HepG2 (cell line): Measurements from ENCODE around the gene SECTM1. TPM values are rescaled to one million over a fixed set of nuclear protein-coding genes. Genes with fewer than 3 reads are reported as not detected.

Source experiments
- ARID2 ChIP-seq: sonication (generic); formaldehyde crosslinking; IDR thresholded peaks from 2 replicates; pipeline ENCODE4 v1.8.1; 2022; ENCODE audit warnings: mild to moderate bottlenecking, missing genetic modification reagents, borderline replicate concordance
- BORCS8-MEF2B ChIP-seq: sonication (generic); formaldehyde crosslinking; IDR thresholded peaks from 2 replicates; pipeline ENCODE4 v1.8.0; 2022; ENCODE audit warnings: mild to moderate bottlenecking, missing genetic modification reagents
- CHCHD3 ChIP-seq: sonication (generic); formaldehyde crosslinking; IDR thresholded peaks from 2 replicates; pipeline ENCODE4 v1.8.0; 2022; ENCODE audit warnings: mild to moderate bottlenecking, missing genetic modification reagents, moderate library complexity
- FOXC1 ChIP-seq: sonication (generic); formaldehyde crosslinking; IDR thresholded peaks from 2 replicates; pipeline ENCODE4 v1.8.0; 2022; ENCODE audit warnings: mild to moderate bottlenecking, missing genetic modification reagents, borderline replicate concordance
- MEIS1 ChIP-seq: sonication (generic); formaldehyde crosslinking; IDR thresholded peaks from 2 replicates; pipeline ENCODE4 v1.9.0; 2021; ENCODE audit warnings: mild to moderate bottlenecking, missing genetic modification reagents, moderate library complexity, borderline replicate concordance
- MTF2 ChIP-seq: sonication (generic); formaldehyde crosslinking; IDR thresholded peaks from 2 replicates; pipeline ENCODE4 v1.5.0; 2020; ENCODE audit warnings: missing genetic modification reagents, borderline replicate concordance
- NR2F6 ChIP-seq, 2 experiments: IDR thresholded peaks; 2 replicates each; pipeline ENCODE4 v1.6.1; 2016; ENCODE audit warnings: antibody characterized with exemption in 1 of 2, mild to moderate bottlenecking in 1 of 2
- SAFB2 ChIP-seq: sonication (generic); formaldehyde crosslinking; IDR thresholded peaks from 2 replicates; pipeline ENCODE4 v1.5.1; 2020; ENCODE audit warnings: missing genetic modification reagents, low read depth, mild to moderate bottlenecking, borderline replicate concordance
- ZNF614 ChIP-seq: IDR thresholded peaks from 2 replicates; pipeline ENCODE4 v1.6.1; 2018; ENCODE audit warnings: missing biosample characterization, missing genetic modification reagents, inconsistent platforms, borderline replicate concordance
- polyA plus RNA-seq, 8 experiments: library from polyadenylated mRNA; depleted of rRNA in 3 of 8; stranded (reverse) in 7 of 8; unstranded in 1 of 8; fragments of >200 nt; fragmentation: Illumina TruSeq in 4 of 8; extraction: Trizol in 4 of 8; gene quantifications; 2 replicates each; pipeline versions ENCODE4 v1.2.1 to v1.2.3, GENCODE V29; 2011 to 2016; ENCODE audit warnings: low read depth in 4 of 8, missing spikeins in 1 of 8, mixed read lengths in 1 of 8; ENCODE audit not compliant: insufficient read depth in 1 of 8
- total RNA-seq, 5 experiments: library from RNA; depleted of rRNA; stranded (reverse); fragments of >200 nt; fragmentation: Illumina TruSeq; extraction: Trizol; gene quantifications; 2 replicates each; pipeline ENCODE4 v1.2.3, GENCODE V29; 2016; ENCODE audit warnings: low read depth in 1 of 5
- TF ChIP-seq, protein P1 (sequence below), 2 experiments: IDR thresholded peaks; 2 replicates each; pipeline ENCODE4 v1.6.1; 2011 to 2012; ENCODE audit warnings: low read length in 2 of 2, borderline replicate concordance in 1 of 2, low read depth in 1 of 2, mild to moderate bottlenecking in 1 of 2, moderate library complexity in 1 of 2
- TF ChIP-seq, protein P2 (sequence below): sonication (generic); formaldehyde crosslinking; IDR thresholded peaks from 2 replicates; pipeline ENCODE4 v1.5.1; 2020; ENCODE audit warnings: mild to moderate bottlenecking, missing genetic modification reagents, moderate library complexity
- TF ChIP-seq, protein P3 (sequence below): sonication (generic); formaldehyde crosslinking; IDR thresholded peaks from 2 replicates; pipeline ENCODE4 v1.4.0; 2020; ENCODE audit warnings: missing genetic modification reagents, mild to moderate bottlenecking, borderline replicate concordance
- TF ChIP-seq, protein P4 (sequence below): sonication (generic); formaldehyde crosslinking; IDR thresholded peaks from 2 replicates; pipeline ENCODE4 v1.8.0; 2022; ENCODE audit warnings: missing genetic modification reagents, mild to moderate bottlenecking, inconsistent platforms, borderline replicate concordance
- TF ChIP-seq, protein P5 (sequence below): sonication (generic); formaldehyde crosslinking; IDR thresholded peaks from 2 replicates; pipeline ENCODE4 v1.5.0; 2020; ENCODE audit warnings: mild to moderate bottlenecking, missing genetic modification reagents, borderline replicate concordance

Gene SECTM1
- total and polyA plus RNA-seq, 2 of the 13 experiments (the other 11 are each of a cell fraction or from before 2014, with no cell fraction given): 3.5 to 5.3 TPM

DNA sequence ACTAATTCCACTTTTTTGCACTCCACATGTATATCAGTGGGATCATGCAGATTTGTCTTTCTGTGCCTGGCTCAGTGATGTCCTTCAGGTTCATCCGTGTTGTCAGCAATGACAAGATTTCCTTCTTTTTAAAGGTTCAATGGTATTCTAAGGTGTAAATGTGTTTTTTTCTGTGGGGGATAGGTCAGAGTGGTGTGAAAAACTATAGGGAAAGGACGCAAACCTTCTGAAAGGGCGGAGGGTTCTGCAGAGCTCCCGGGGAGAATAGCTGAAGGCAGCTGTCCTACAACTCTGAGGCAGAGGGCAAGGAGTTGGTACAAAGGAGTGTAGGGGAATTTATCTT, 38.1 kb downstream of the SECTM1 start (continued):
- TF ChIP-seq, protein P1, sequence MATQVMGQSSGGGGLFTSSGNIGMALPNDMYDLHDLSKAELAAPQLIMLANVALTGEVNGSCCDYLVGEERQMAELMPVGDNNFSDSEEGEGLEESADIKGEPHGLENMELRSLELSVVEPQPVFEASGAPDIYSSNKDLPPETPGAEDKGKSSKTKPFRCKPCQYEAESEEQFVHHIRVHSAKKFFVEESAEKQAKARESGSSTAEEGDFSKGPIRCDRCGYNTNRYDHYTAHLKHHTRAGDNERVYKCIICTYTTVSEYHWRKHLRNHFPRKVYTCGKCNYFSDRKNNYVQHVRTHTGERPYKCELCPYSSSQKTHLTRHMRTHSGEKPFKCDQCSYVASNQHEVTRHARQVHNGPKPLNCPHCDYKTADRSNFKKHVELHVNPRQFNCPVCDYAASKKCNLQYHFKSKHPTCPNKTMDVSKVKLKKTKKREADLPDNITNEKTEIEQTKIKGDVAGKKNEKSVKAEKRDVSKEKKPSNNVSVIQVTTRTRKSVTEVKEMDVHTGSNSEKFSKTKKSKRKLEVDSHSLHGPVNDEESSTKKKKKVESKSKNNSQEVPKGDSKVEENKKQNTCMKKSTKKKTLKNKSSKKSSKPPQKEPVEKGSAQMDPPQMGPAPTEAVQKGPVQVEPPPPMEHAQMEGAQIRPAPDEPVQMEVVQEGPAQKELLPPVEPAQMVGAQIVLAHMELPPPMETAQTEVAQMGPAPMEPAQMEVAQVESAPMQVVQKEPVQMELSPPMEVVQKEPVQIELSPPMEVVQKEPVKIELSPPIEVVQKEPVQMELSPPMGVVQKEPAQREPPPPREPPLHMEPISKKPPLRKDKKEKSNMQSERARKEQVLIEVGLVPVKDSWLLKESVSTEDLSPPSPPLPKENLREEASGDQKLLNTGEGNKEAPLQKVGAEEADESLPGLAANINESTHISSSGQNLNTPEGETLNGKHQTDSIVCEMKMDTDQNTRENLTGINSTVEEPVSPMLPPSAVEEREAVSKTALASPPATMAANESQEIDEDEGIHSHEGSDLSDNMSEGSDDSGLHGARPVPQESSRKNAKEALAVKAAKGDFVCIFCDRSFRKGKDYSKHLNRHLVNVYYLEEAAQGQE (IDR thresholded peaks at IDR 0.05; ENCODE audit: borderline replicate concordance in 1 of 2, low read depth in 1 of 2, low read length in 2 of 2): no peak
- 0 out of 2 replicates have a peak, but pooled peaks have one; percentile 47 for TF ChIP-seq MTF2
- TF ChIP-seq NR2F6 (IDR thresholded peaks at IDR 0.05): no peak; the same call in 1 of the 2 replicates
- no peak for TF ChIP-seq NR2F6 (CRISPR knock-in tag; IDR thresholded peaks at IDR 0.05)
- TF ChIP-seq ZNF614 (CRISPR knock-in tag): no peak
- TF ChIP-seq, protein P2, sequence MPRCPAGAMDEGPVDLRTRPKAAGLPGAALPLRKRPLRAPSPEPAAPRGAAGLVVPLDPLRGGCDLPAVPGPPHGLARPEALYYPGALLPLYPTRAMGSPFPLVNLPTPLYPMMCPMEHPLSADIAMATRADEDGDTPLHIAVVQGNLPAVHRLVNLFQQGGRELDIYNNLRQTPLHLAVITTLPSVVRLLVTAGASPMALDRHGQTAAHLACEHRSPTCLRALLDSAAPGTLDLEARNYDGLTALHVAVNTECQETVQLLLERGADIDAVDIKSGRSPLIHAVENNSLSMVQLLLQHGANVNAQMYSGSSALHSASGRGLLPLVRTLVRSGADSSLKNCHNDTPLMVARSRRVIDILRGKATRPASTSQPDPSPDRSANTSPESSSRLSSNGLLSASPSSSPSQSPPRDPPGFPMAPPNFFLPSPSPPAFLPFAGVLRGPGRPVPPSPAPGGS: no peak
- TF ChIP-seq CHCHD3 (CRISPR knock-in tag): no peak
- peak; percentile 58; the same call in 1 of the 2 replicates for TF ChIP-seq FOXC1 (CRISPR knock-in tag)
- TF ChIP-seq, protein P3, sequence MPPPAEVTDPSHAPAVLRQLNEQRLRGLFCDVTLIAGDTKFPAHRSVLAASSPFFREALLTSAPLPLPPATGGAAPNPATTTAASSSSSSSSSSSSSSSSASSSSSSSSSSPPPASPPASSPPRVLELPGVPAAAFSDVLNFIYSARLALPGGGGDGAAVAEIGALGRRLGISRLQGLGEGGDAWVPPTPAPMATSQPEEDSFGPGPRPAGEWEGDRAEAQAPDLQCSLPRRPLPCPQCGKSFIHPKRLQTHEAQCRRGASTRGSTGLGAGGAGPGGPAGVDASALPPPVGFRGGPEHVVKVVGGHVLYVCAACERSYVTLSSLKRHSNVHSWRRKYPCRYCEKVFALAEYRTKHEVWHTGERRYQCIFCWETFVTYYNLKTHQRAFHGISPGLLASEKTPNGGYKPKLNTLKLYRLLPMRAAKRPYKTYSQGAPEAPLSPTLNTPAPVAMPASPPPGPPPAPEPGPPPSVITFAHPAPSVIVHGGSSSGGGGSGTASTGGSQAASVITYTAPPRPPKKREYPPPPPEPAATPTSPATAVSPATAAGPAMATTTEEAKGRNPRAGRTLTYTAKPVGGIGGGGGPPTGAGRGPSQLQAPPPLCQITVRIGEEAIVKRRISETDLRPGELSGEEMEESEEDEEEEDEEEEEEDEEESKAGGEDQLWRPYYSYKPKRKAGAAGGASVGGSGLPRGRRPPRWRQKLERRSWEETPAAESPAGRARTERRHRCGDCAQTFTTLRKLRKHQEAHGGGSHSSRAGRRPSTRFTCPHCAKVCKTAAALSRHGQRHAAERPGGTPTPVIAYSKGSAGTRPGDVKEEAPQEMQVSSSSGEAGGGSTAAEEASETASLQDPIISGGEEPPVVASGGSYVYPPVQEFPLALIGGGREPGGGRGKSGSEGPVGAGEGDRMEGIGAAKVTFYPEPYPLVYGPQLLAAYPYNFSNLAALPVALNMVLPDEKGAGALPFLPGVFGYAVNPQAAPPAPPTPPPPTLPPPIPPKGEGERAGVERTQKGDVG (CRISPR knock-in tag): 0 out of 2 replicates have a peak, but pooled peaks have one; percentile 16
- peak; percentile 72; the same call in 1 of the 2 replicates for TF ChIP-seq ARID2 (CRISPR knock-in tag)
- TF ChIP-seq BORCS8-MEF2B (CRISPR knock-in tag): 0 out of 2 replicates have a peak, but pooled peaks have one; percentile 8
- 0 out of 2 replicates have a peak, but pooled peaks have one; percentile 8 for TF ChIP-seq SAFB2 (CRISPR knock-in tag)
- TF ChIP-seq, protein P4, sequence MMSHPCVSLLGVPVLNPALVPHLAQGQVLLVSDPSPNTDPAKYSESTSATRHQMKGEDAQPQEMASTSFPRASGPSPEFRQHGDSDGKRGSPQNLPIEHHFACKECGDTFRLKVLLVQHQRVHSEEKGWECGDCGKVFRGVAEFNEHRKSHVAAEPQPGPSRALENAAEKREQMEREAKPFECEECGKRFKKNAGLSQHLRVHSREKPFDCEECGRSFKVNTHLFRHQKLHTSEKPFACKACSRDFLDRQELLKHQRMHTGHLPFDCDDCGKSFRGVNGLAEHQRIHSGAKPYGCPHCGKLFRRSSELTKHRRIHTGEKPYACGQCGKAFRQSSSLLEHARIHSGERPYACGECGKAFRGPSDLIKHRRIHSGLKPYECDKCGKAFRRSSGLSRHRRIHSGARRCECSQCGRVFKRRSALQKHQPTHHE (CRISPR knock-in tag): no peak
- no peak for TF ChIP-seq MEIS1
- TF ChIP-seq, protein P5, sequence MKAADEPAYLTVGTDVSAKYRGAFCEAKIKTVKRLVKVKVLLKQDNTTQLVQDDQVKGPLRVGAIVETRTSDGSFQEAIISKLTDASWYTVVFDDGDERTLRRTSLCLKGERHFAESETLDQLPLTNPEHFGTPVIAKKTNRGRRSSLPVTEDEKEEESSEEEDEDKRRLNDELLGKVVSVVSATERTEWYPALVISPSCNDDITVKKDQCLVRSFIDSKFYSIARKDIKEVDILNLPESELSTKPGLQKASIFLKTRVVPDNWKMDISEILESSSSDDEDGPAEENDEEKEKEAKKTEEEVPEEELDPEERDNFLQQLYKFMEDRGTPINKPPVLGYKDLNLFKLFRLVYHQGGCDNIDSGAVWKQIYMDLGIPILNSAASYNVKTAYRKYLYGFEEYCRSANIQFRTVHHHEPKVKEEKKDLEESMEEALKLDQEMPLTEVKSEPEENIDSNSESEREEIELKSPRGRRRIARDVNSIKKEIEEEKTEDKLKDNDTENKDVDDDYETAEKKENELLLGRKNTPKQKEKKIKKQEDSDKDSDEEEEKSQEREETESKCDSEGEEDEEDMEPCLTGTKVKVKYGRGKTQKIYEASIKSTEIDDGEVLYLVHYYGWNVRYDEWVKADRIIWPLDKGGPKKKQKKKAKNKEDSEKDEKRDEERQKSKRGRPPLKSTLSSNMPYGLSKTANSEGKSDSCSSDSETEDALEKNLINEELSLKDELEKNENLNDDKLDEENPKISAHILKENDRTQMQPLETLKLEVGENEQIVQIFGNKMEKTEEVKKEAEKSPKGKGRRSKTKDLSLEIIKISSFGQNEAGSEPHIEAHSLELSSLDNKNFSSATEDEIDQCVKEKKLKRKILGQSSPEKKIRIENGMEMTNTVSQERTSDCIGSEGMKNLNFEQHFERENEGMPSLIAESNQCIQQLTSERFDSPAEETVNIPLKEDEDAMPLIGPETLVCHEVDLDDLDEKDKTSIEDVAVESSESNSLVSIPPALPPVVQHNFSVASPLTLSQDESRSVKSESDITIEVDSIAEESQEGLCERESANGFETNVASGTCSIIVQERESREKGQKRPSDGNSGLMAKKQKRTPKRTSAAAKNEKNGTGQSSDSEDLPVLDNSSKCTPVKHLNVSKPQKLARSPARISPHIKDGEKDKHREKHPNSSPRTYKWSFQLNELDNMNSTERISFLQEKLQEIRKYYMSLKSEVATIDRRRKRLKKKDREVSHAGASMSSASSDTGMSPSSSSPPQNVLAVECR (CRISPR knock-in tag): 0 out of 2 replicates have a peak, but pooled peaks have one; percentile 48
